Measurements from ENCODE around the gene CLEC14A. TPM values are rescaled to one million over a fixed set of nuclear protein-coding genes. Genes with fewer than 3 reads are reported as not detected.

CLEC14A gene, protein sequence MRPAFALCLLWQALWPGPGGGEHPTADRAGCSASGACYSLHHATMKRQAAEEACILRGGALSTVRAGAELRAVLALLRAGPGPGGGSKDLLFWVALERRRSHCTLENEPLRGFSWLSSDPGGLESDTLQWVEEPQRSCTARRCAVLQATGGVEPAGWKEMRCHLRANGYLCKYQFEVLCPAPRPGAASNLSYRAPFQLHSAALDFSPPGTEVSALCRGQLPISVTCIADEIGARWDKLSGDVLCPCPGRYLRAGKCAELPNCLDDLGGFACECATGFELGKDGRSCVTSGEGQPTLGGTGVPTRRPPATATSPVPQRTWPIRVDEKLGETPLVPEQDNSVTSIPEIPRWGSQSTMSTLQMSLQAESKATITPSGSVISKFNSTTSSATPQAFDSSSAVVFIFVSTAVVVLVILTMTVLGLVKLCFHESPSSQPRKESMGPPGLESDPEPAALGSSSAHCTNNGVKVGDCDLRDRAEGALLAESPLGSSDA
- not detected for total RNA-seq

- Mint-ChIP-seq H3K27ac (no peak within 1 kb of the TSS), H3K36me3 (peaks cover 0 to 4% of the 10 kb centered on the region in 2 donors), H3K9me3 (no peaks in the 10 kb centered on the region)
- DNase-seq (ENCODE audit: low spot score in 2 of 2) (peak in 1 of 2 donors; percentile 17), ATAC-seq (peak; percentile 65 to 83)
Observed at GRCh38 chr14:38255673-38256532, at the start of gene CLEC14A. TSS of gene CLEC14A (minus strand) at chr14:38256093. CDS start at chr14:38256022, 71 bp downstream.

GRCh38 chr14:38302966-38303365 is 47.1 kb upstream of the CLEC14A start:
- Mint-ChIP-seq H3K27ac (no peak overlapping the region), H3K36me3 (peaks cover 0 to 5% of the 10 kb centered on the region in 2 donors), H3K9me3 (peaks cover 11 to 12% of the 10 kb centered on the region in 2 donors)
- no peak for ATAC-seq
- no peak for DNase-seq (ENCODE audit: low spot score in 2 of 2)

DNA sequence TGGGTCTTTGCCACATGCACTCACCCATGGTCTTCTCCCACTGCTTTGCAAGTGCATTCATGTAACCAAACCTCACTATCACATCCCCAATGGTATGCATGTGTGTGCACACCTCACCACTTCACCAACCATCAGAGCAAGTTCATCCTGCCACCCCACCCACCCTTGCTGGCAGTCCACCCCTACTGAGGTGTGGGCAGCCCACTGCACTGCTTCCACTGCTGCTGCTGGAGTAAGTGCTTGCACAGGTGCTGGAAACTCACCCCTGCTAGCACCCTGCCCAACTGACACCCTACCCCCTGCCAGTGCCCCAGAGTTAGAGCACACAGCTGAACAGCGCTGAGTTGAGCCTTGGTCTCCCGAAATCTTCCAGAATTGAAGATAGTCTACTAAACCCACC is 46.1 kb upstream of the CLEC14A start:
- ATAC-seq (no peak), DNase-seq (ENCODE audit: low spot score in 2 of 2) (no peak)
- Mint-ChIP-seq H3K9me3 (peaks cover 11 to 12% of the 10 kb centered on the region in 2 donors), H3K36me3 (peaks cover 0 to 5% of the 10 kb centered on the region in 2 donors), H3K27ac (no peak overlapping the region)

- no peak for ATAC-seq
- Mint-ChIP-seq H3K27ac (no peak overlapping the region), H3K9me3 (peaks cover 5 to 6% of the 10 kb centered on the region in 2 donors), H3K36me3 (no peaks in the 10 kb centered on the region)
- DNase-seq (ENCODE audit: low spot score in 2 of 2), result no peak
Observed at GRCh38 chr14:38297681-38298080, 41.8 kb upstream of the CLEC14A start.

- DNase-seq (ENCODE audit: low spot score in 2 of 2), result no peak
- Mint-ChIP-seq H3K27ac (no peak overlapping the region), H3K36me3 (no peaks in the 10 kb centered on the region), H3K9me3 (no peaks in the 10 kb centered on the region)
- no peak for ATAC-seq
Observed at GRCh38 chr14:38291681-38292467, 36.0 kb upstream of the CLEC14A start.

DNA sequence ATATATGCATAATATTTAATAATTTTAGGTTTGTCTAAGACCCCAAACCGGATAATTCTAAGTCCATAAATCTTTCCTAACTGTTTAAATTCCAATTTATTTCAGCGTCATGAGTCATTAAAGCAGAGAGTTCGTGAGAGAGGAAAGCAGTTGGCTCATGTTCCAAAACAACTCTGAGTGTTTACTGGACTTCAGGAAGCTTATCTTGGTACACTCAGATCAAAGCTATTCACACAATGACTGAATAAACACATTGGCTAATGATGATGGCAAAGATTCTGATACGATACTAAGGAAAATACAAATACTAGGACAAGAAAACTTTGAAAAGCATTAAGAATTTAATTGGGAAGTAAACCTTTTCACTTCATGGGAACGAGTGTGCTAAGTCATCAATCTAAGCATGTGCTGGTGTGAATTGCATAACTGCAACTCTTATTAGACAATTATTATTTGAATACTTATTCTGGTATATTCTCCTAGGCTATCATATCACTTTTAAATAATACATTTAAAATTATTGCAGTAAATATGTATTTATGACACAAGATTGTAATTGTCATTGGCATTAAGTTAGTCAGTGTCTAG is 34.8 kb upstream of the CLEC14A start:
- ATAC-seq (no peak), DNase-seq (ENCODE audit: low spot score in 2 of 2) (no peak)
- H3K36me3 Mint-ChIP-seq, result no peaks in the 10 kb centered on the region
- H3K9me3 Mint-ChIP-seq, result no peaks in the 10 kb centered on the region
- no peak overlapping the region for H3K27ac Mint-ChIP-seq

- DNase-seq (ENCODE audit: low spot score in 2 of 2) (no peak), ATAC-seq (no peak)
- H3K27ac Mint-ChIP-seq, result no peak overlapping the region
- peaks cover 0 to 10% of the 10 kb centered on the region in 2 donors for H3K36me3 Mint-ChIP-seq
- H3K9me3 Mint-ChIP-seq, result peaks cover 0 to 4% of the 10 kb centered on the region in 2 donors
Observed at GRCh38 chr14:38286452-38286851, 30.6 kb upstream of the CLEC14A start.

DNA sequence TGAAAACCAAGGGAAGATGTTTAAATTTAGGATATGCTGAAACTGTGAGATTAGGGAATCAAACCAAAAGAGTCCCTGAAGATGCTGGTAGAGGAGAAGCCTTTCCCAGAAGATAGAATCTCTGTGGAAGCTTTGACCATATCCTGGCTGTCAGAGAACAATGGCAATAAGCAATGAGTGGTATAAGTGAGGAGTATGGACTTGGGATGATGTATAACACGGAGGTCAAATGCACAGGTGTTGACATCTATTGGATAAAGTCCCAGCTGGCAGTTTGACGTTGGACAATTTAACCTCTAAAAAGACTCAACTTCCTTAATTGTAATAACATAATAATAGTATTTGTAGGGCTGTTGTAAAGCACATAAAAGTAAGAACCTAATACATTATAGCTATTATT is 30.1 kb upstream of the CLEC14A start:
- no peak for ATAC-seq
- H3K36me3 Mint-ChIP-seq, result peaks cover 0 to 10% of the 10 kb centered on the region in 2 donors
- DNase-seq (ENCODE audit: low spot score in 2 of 2), result no peak
- H3K27ac Mint-ChIP-seq, result no peak overlapping the region
- peaks cover 0 to 4% of the 10 kb centered on the region in 2 donors for H3K9me3 Mint-ChIP-seq

- DNase-seq (ENCODE audit: low spot score in 2 of 2), result no peak
- peaks cover 0 to 4% of the 10 kb centered on the region in 2 donors for H3K9me3 Mint-ChIP-seq
- peaks cover 0 to 10% of the 10 kb centered on the region in 2 donors for H3K36me3 Mint-ChIP-seq
- no peak for ATAC-seq
- no peak overlapping the region for H3K27ac Mint-ChIP-seq
Observed at GRCh38 chr14:38282936-38283335, 27.0 kb upstream of the CLEC14A start.

DNA sequence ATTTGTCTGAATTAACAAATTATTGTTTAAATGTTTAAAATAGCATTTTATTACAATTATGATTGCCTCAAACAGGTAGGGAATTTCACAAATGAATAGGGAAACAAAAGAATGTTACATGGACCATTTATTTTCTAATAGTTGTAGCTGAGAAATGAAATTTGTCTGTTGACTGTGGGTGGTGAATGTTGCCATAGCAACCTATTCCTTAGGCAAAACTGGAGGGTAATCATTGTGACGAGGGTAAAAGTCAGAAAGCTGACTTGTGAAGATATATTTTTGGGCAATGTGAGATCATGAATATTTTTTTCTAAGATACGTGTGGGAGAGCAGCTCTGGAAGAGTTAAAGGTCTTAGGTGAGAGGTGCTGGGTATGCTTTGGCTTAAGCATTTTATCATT is 24.2 kb upstream of the CLEC14A start:
- no peak overlapping the region for H3K27ac Mint-ChIP-seq
- DNase-seq (ENCODE audit: low spot score in 2 of 2) (no peak), ATAC-seq (no peak)
- H3K36me3 Mint-ChIP-seq, result peaks cover 0 to 10% of the 10 kb centered on the region in 2 donors
- H3K9me3 Mint-ChIP-seq, result peaks cover 0 to 4% of the 10 kb centered on the region in 2 donors

- ATAC-seq, result no peak
- DNase-seq (ENCODE audit: low spot score in 2 of 2), result no peak
- peaks cover 0 to 10% of the 10 kb centered on the region in 2 donors for H3K36me3 Mint-ChIP-seq
- H3K9me3 Mint-ChIP-seq, result peaks cover 0 to 4% of the 10 kb centered on the region in 2 donors
- H3K27ac Mint-ChIP-seq, result no peak overlapping the region
Observed at GRCh38 chr14:38279572-38279971, 23.7 kb upstream of the CLEC14A start.

DNA sequence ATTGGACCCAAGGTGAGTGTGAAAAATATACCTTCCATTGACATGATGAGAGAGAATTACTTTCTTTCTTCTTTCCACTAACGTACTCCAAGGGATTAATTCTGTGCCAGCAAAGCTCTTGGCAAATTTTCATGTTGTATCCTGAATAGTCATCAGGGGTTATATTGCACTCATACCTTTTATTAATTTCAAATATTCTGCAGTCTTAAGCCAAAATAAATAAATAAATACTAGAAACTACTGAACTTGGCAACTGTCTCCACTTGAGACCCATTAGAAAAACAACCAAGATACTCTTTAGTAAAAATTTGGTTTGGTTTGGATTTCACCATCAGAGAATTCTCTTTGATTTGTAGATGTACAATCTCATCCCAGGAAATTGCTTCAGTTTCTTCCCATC is 22.1 kb upstream of the CLEC14A start:
- DNase-seq (ENCODE audit: low spot score in 2 of 2) (no peak), ATAC-seq (no peak)
- Mint-ChIP-seq H3K36me3 (no peaks in the 10 kb centered on the region), H3K9me3 (no peaks in the 10 kb centered on the region), H3K27ac (no peak overlapping the region)

GRCh38 chr14:38262844-38263243 is 7.0 kb upstream of the CLEC14A start:
- DNase-seq (ENCODE audit: low spot score in 2 of 2) (no peak), ATAC-seq (no peak)
- peaks cover 15 to 19% of the 10 kb centered on the region in 2 donors for H3K9me3 Mint-ChIP-seq
- H3K27ac Mint-ChIP-seq, result no peak overlapping the region
- peaks cover 11 to 20% of the 10 kb centered on the region in 2 donors for H3K36me3 Mint-ChIP-seq

GRCh38 chr14:38261620-38262019 is 5.7 kb upstream of the CLEC14A start:
- Mint-ChIP-seq H3K9me3 (peaks cover 8 to 11% of the 10 kb centered on the region in 2 donors), H3K27ac (no peak overlapping the region), H3K36me3 (peaks cover 7 to 9% of the 10 kb centered on the region in 2 donors)
- peak in 1 of 2 donors; percentile 30 for ATAC-seq
- no peak for DNase-seq (ENCODE audit: low spot score in 2 of 2)

DNA sequence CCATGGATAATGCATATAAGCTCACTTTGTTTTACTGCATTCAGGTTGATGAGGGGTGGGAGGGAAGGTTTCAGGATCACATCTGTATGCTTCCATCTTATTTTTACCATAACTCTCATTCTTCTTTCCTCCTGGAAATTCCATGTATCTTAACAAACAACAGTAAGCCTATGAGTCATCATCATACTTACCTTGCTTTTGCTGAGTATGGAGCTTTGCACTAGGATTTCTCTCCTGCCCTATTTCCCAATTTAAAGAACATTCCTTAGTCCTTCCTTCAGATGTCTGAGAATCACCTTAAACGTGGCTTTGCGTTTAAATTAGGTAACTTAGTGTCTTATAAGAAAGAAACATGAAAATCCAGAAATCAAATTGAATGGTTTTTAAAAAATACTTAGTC is 1.6 kb upstream of the CLEC14A start:
- no peaks in the 10 kb centered on the region for H3K9me3 Mint-ChIP-seq

DNA sequence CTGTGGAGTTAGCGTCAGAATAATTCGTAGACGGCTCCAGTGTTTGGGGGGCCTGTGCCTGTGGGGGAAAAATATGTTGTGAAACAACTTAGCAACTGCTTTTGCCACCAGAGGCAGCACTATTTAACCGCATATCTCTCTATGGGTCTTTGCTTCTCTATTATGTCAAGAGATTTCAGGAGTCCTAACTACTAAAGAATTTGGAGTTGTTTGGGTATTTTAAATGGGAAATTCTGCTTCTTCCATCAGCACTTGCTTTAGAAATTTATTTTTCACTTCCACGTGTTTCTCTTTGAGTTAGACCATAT is 594 bp upstream of the CLEC14A start:
- Mint-ChIP-seq H3K27ac (no peak overlapping the region), H3K9me3 (no peaks in the 10 kb centered on the region), H3K36me3 (peaks cover 0 to 4% of the 10 kb centered on the region in 2 donors)
- ATAC-seq (peak in 1 of 2 donors; percentile 14), DNase-seq (ENCODE audit: low spot score in 2 of 2) (no peak)

More for the DNA sequence above, 1.6 kb upstream of the CLEC14A start:
- no peak overlapping the region for H3K27ac Mint-ChIP-seq
- DNase-seq (ENCODE audit: low spot score in 2 of 2) (no peak), ATAC-seq (no peak)
- peaks cover 0 to 4% of the 10 kb centered on the region in 2 donors for H3K36me3 Mint-ChIP-seq
